Medulla oblongata (tissue), 1 donor: ENCODE data around the gene ARHGEF39.
"Not testable (repeated sequence)": the region's sequence is repeated elsewhere in the genome, so short reads cannot be mapped to it uniquely, and the experiment has no call there.

Experiments
- DNase-seq: peaks from one replicate; pipeline ENCODE4 v3.0.0-alpha.2; 2015; ENCODE audit errors: extremely low spot score

The ARHGEF39 gene

GRCh38 chr9:35618854-35619799, 45.9 kb downstream of the ARHGEF39 start:
- no peak for DNase-seq

GRCh38 chr9:35618325-35618727, 46.7 kb downstream of the ARHGEF39 start, which contains the start of gene CD72:
Gene CD72 (minus strand): TSS chr9:35618413. CDS start chr9:35618303, 110 bp downstream.
- peak; percentile 27 for DNase-seq

- no peak for DNase-seq
Observed at GRCh38 chr9:35617548-35617947, 47.4 kb downstream of the ARHGEF39 start.

GRCh38 chr9:35616681-35617459, 48.1 kb downstream of the ARHGEF39 start:
- peak; percentile 40 for DNase-seq

GRCh38 chr9:35615981-35616680, 48.9 kb downstream of the ARHGEF39 start:
- no peak for DNase-seq

GRCh38 chr9:35612843-35613242, 52.2 kb downstream of the ARHGEF39 start:
- no peak for DNase-seq

- not testable (repeated sequence) for DNase-seq
Observed at GRCh38 chr9:35612066-35612465, 52.9 kb downstream of the ARHGEF39 start.

GRCh38 chr9:35611230-35611797, 53.7 kb downstream of the ARHGEF39 start:
- peak; percentile 72 for DNase-seq

- no peak for DNase-seq
Observed at GRCh38 chr9:35609820-35610163, 55.2 kb downstream of the ARHGEF39 start.
